BE2C (cell line): ENCODE measurements around the gene NOVA1.

Source experiments
- DNase-seq: peaks from one replicate; pipeline ENCODE4 v3.0.0-alpha.2; 2020
- H3K27me3 ChIP-seq: fragments of 250-450 bp; sonication (Bioruptor Pico); 2 replicates; pipeline ENCODE4 v1.5.1; 2020; ENCODE audit warnings: mild to moderate bottlenecking
- H3K36me3 ChIP-seq: fragments of 250-450 bp; sonication (Bioruptor Pico); 2 replicates; pipeline ENCODE4 v1.5.1; 2020; ENCODE audit warnings: mild to moderate bottlenecking
- H3K4me1 ChIP-seq: fragments of 250-450 bp; sonication (Bioruptor Pico); 2 replicates; pipeline ENCODE4 v1.5.1; 2020
- H3K4me3 ChIP-seq: 2 replicates; pipeline ENCODE4 v1.5.1; 2011; ENCODE audit warnings: low read depth, low read length
- H3K9me3 ChIP-seq: fragments of 250-450 bp; sonication (Bioruptor Pico); 2 replicates; pipeline ENCODE4 v1.5.1; 2020
- CTCF ChIP-seq: IDR thresholded peaks from 2 replicates; pipeline ENCODE4 v1.5.1; 2012; ENCODE audit warnings: mild to moderate bottlenecking, low read depth, low read length

The NOVA1 gene

GRCh38 chr14:26454105-26454504 is 143.7 kb downstream of the NOVA1 start:
- H3K36me3 ChIP-seq: no peaks in the 10 kb centered on the region

GRCh38 chr14:26448181-26448855 is 149.5 kb downstream of the NOVA1 start:
- H3K4me1 ChIP-seq: no peaks in the 10 kb centered on the region
- no peaks in the 10 kb centered on the region for H3K9me3 ChIP-seq
- H3K36me3 ChIP-seq: no peaks in the 10 kb centered on the region
- no peak for DNase-seq
- TF ChIP-seq CTCF: no peak
- no peaks in the 10 kb centered on the region for H3K27me3 ChIP-seq
- H3K4me3 ChIP-seq: no peak overlapping the region

More at GRCh38 chr14:26454105-26454504, 143.7 kb downstream of the NOVA1 start:
- no peaks in the 10 kb centered on the region for H3K9me3 ChIP-seq
- no peak for DNase-seq
- no peaks in the 10 kb centered on the region for H3K4me1 ChIP-seq
- TF ChIP-seq CTCF: no peak
- H3K4me3 ChIP-seq: no peak overlapping the region
- no peaks in the 10 kb centered on the region for H3K27me3 ChIP-seq

GRCh38 chr14:26444822-26445221 is 153.0 kb downstream of the NOVA1 start:
- Histone ChIP-seq H3K4me3 (no peak overlapping the region), H3K9me3 (no peaks in the 10 kb centered on the region), H3K4me1 (no peaks in the 10 kb centered on the region), H3K36me3 (no peaks in the 10 kb centered on the region), H3K27me3 (no peaks in the 10 kb centered on the region)
- no peak for TF ChIP-seq CTCF
- no peak for DNase-seq

GRCh38 chr14:26443654-26444053 is 154.2 kb downstream of the NOVA1 start:
- H3K9me3 ChIP-seq: no peaks in the 10 kb centered on the region
- DNase-seq: no peak
- no peaks in the 10 kb centered on the region for H3K36me3 ChIP-seq
- no peaks in the 10 kb centered on the region for H3K4me1 ChIP-seq
- no peak for TF ChIP-seq CTCF
- H3K27me3 ChIP-seq: no peaks in the 10 kb centered on the region
- no peak overlapping the region for H3K4me3 ChIP-seq

- DNase-seq: no peak
- H3K36me3 ChIP-seq: no peaks in the 10 kb centered on the region
- no peaks in the 10 kb centered on the region for H3K4me1 ChIP-seq
- TF ChIP-seq CTCF: no peak
- H3K9me3 ChIP-seq: no peaks in the 10 kb centered on the region
- no peaks in the 10 kb centered on the region for H3K27me3 ChIP-seq
- H3K4me3 ChIP-seq: no peak overlapping the region
Observed at GRCh38 chr14:26429205-26429604, 168.6 kb downstream of the NOVA1 start.

GRCh38 chr14:26427097-26427496 is 170.7 kb downstream of the NOVA1 start:
- no peak for TF ChIP-seq CTCF
- DNase-seq: no peak
- no peaks in the 10 kb centered on the region for H3K36me3 ChIP-seq
- no peaks in the 10 kb centered on the region for H3K27me3 ChIP-seq
- no peaks in the 10 kb centered on the region for H3K4me1 ChIP-seq
- H3K4me3 ChIP-seq: no peak overlapping the region
- no peaks in the 10 kb centered on the region for H3K9me3 ChIP-seq
